Colonic mucosa (tissue), 4 donors: ENCODE data around the gene CRY1. TPM values are rescaled to one million over a fixed set of nuclear protein-coding genes. Genes with fewer than 3 reads are reported as not detected.
"Not testable (repeated sequence)": the region's sequence is repeated elsewhere in the genome, so short reads cannot be mapped to it uniquely, and the experiment has no call there.

Experiments
- DNase-seq: peaks from one replicate; pipeline ENCODE4 v3.0.0-alpha.2; 2020
- H3K27ac ChIP-seq: fragments of 200-600 bp; one replicate; pipeline ENCODE4 v1.8.0; 2021
- H3K27me3 ChIP-seq: fragments of 200-600 bp; one replicate; pipeline ENCODE4 v1.8.0; 2021
- H3K36me3 ChIP-seq: fragments of 200-600 bp; one replicate; pipeline ENCODE4 v1.8.0; 2021
- H3K4me1 ChIP-seq: fragments of 200-600 bp; one replicate; pipeline ENCODE4 v1.8.0; 2021; ENCODE audit warnings: mild to moderate bottlenecking
- H3K4me3 ChIP-seq: fragments of 200-600 bp; one replicate; pipeline ENCODE4 v1.8.0; 2021
- H3K9ac ChIP-seq, 2 donors: one replicate each; pipeline ENCODE4 v1.7.0; 2013; ENCODE audit warnings: control low read depth in 2 of 2, low read depth in 2 of 2, low read length in 2 of 2
- H3K9me3 ChIP-seq: fragments of 200-600 bp; one replicate; pipeline ENCODE4 v1.8.0; 2021
- intact Hi-C: fragments of 100-400 bp; cut with DNase I; formaldehyde crosslinking; loops from one replicate; pipeline ENCODE4 v1.14.1; 2022
- total RNA-seq, 2 donors: library from RNA; stranded (reverse); fragmentation: NEBNext Ultra II Directional in 1 of 2; extraction: Animal tissue kit (Norgen Biotek cat#: 25700) in 1 of 2; gene quantifications; one replicate each; pipeline ENCODE4 v1.2.1, GENCODE V29; 2021
- TF ChIP-seq, protein P1 (sequence below): fragments of 200-600 bp; IDR thresholded peaks from one replicate; pipeline ENCODE4 v1.8.0; 2022; ENCODE audit warnings: antibody characterized with exemption, mild to moderate bottlenecking
- donor health status: healthy.
- donor health status: DM: no; HTN: no; CAD: no.
- donor health status: DM: no; HTN: no; CAD: no.

Gene CRY1
- total RNA-seq, 2 donors from 2014 or later = 14.2 to 22.5 TPM

DNA sequence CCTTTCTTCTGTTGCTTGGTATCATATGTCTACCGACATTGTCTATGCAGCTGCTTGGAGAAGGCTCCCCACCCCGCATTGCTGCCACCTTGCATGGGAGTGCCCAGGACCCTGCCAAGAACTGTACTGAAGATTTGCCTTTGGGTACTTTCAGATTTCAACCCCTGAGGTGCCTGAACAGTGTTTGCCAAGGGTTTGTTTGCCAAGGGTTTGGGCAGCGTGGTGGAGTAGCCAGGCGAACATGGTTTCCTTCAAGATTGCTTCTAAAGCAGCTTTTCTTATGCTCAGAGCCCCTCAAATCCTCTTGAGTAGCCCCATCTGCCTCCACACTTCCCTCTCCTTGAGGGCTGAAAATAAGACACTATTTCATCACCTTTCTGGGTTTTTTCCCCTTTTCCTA, 25.3 kb upstream of the CRY1 start:
- no peaks in the 10 kb centered on the region for H3K27me3 ChIP-seq
- H3K27ac ChIP-seq = no peak overlapping the region
- no peak overlapping the region for H3K9ac ChIP-seq
- TF ChIP-seq, protein P1, sequence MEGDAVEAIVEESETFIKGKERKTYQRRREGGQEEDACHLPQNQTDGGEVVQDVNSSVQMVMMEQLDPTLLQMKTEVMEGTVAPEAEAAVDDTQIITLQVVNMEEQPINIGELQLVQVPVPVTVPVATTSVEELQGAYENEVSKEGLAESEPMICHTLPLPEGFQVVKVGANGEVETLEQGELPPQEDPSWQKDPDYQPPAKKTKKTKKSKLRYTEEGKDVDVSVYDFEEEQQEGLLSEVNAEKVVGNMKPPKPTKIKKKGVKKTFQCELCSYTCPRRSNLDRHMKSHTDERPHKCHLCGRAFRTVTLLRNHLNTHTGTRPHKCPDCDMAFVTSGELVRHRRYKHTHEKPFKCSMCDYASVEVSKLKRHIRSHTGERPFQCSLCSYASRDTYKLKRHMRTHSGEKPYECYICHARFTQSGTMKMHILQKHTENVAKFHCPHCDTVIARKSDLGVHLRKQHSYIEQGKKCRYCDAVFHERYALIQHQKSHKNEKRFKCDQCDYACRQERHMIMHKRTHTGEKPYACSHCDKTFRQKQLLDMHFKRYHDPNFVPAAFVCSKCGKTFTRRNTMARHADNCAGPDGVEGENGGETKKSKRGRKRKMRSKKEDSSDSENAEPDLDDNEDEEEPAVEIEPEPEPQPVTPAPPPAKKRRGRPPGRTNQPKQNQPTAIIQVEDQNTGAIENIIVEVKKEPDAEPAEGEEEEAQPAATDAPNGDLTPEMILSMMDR = no peak
- intact Hi-C loops = no loop called here
- H3K4me3 ChIP-seq = no peak overlapping the region
- no peaks in the 10 kb centered on the region for H3K36me3 ChIP-seq
- no peaks in the 10 kb centered on the region for H3K4me1 ChIP-seq
- no peaks in the 10 kb centered on the region for H3K9me3 ChIP-seq
- no peak for DNase-seq

DNA sequence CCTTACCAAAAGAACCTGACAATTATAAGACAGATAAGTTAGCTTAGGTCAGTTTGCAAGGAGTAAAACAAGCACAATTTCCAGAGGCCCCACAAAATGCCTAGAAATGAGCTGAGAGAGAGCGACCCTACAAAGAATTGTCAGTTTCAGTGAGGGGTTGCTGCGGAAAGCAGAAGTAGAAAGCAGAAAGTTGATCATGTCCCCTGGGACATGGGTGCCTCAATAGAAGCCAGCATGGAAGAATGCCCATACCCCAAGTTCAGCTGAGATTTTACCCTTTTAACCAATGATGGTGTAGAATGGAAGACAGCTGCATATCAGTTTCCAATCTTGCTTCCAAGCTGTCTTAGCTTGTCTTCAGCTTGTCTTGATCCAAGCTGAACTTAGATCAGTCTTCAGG, 21.8 kb upstream of the CRY1 start:
- Histone ChIP-seq H3K27me3 (no peaks in the 10 kb centered on the region), H3K36me3 (no peaks in the 10 kb centered on the region), H3K27ac (no peak overlapping the region), H3K4me3 (no peak overlapping the region), H3K4me1 (no peaks in the 10 kb centered on the region), H3K9me3 (no peaks in the 10 kb centered on the region), H3K9ac (no peak overlapping the region)
- TF ChIP-seq, protein P1 = no peak
- intact Hi-C loops = no loop called here
- no peak for DNase-seq

DNA sequence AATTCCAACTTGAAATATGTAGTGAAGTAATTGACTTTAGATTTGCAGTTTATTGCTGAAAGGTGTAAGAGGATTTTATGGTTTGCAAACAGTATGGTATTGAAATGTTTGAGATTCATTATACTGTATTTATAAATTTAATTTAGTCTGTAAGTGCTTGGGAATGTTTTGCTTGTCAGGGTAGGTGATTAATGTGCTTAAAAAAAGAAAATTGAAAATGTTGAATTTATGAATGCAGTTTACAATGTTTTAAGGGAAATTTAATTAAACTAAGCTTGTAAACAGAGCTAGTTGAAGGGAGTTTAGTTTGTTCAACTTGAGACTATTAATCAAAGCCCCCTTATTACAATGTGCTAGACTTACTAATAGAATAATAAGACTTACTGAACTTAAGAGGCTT, 18.0 kb upstream of the CRY1 start:
- Histone ChIP-seq H3K9ac (no peak overlapping the region), H3K27me3 (no peaks in the 10 kb centered on the region), H3K27ac (no peak overlapping the region), H3K36me3 (no peaks in the 10 kb centered on the region), H3K9me3 (no peaks in the 10 kb centered on the region), H3K4me3 (no peak overlapping the region), H3K4me1 (no peaks in the 10 kb centered on the region)
- intact Hi-C loops = no loop called here
- no peak for DNase-seq
- TF ChIP-seq, protein P1 = no peak

DNA sequence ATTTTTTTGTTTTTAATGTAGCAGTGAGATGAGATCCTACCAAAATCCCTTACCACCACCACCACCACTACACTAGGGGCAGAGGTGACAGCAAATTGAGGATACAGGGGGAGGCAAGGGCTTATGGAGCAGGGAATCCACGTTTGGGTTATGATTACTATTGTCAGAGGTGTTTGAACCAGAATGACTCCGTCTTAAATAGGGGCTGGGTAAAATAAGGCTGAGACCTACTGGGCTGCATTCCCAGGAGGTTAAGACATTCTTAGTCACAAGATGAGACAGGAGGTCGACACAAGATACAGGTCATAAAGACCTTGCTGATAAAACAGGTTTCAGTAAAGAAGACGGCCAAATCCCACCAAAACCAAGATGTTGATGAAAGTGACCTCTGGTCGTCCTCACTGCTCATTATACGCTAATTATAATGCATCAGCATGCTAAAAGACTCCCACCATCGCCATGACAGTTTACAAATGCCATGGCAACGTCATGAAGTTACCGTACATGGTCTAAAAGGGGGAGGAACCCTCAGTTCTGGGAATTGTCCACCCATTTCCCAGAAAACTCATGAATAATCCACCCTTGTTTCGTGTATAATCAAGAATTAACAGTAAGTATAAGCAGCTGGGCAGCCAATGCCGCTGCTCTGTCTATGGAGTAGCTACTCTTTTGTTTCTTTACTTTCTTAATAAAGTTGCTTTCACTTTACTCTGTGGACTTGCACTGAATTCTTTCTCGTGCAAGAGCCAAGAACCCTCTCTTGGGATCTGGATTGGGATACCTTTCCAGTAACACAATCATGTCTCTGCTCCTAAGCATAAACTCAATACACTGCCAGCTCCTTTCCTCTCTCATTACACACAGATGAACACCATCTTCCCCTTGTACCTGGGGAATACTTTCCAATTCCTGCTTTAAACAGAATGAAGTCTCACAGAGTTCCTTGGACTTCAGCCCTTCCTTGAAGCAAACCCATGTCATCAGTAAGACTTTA, 16.7 kb upstream of the CRY1 start:
- TF ChIP-seq, protein P1 = no peak
- intact Hi-C loops = loop anchor here (10.0 kb wide), 2 partner anchors 95 to 725 kb away; no protein-coding TSS in a partner anchor
- Histone ChIP-seq H3K27ac (no peak overlapping the region), H3K27me3 (no peaks in the 10 kb centered on the region), H3K36me3 (no peaks in the 10 kb centered on the region), H3K4me1 (no peaks in the 10 kb centered on the region), H3K9ac (no peak overlapping the region), H3K9me3 (no peaks in the 10 kb centered on the region), H3K4me3 (no peak overlapping the region)
- DNase-seq = no peak

DNA sequence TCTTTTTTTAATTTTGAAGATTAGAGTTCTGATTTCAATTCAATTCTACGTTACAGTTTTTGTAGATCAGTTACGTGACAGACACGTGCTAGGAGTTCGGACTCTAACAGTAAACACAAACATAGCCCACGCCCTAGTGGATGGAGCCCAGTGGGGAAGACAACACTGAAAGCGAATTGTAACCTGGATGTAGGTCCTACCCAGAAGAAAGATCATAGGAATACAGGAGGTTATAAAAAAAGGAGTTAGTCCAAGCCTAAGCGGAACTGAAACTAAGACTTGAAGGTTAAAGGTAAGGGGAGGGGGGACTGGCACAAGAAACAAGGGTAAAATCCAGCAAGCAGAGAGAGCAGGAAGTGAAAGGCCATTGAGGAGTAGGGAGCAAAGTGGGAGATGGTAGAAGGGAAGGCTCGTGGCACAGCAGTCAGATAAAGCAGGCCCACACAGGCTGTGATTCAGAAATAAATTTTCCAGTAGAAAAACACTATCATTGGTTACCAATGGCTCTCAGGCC, 15.7 kb upstream of the CRY1 start:
- Histone ChIP-seq H3K36me3 (no peaks in the 10 kb centered on the region), H3K9me3 (no peaks in the 10 kb centered on the region), H3K9ac (no peak overlapping the region), H3K4me3 (no peak overlapping the region), H3K27ac (no peak overlapping the region), H3K27me3 (no peaks in the 10 kb centered on the region), H3K4me1 (no peaks in the 10 kb centered on the region)
- TF ChIP-seq, protein P1 = no peak
- intact Hi-C loops = loop anchor here (10.0 kb wide), 2 partner anchors 94 to 724 kb away; no protein-coding TSS in a partner anchor
- DNase-seq = no peak

DNA sequence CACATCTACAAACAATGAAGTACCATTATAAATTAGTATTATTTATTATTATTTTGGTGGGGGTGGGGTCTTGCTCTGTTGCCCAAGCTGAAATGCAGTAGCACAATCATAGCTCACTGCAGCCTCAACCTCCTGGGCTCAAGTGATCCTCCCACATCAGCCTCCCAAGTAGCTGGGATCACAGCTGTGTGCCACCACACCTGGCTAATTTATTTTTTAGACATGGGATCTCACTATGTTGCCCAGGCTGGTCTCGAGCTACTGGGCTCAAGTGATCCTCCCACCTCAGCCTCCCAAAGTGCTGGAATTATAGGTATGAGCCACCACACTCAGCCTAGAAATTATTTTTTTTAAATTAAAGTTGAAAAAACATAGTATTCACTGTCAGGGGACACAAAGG, 15.0 kb upstream of the CRY1 start:
- not testable (repeated sequence) for H3K9ac ChIP-seq, H3K36me3 ChIP-seq, DNase-seq, H3K27me3 ChIP-seq, H3K4me3 ChIP-seq, H3K27ac ChIP-seq, H3K4me1 ChIP-seq, H3K9me3 ChIP-seq
- intact Hi-C loops = loop anchor here (10.0 kb wide), 2 partner anchors 94 to 724 kb away; no protein-coding TSS in a partner anchor
